D721Med (cell line): ENCODE measurements around the gene HPS5.

Experiments
- DNase-seq: peaks from one replicate; pipeline ENCODE4 v3.0.0; 2011; ENCODE audit warnings: low spot score; ENCODE audit not compliant: insufficient read length
- FAIRE-seq: peaks from 2 replicates; lab custom pipeline; 2011; peaks lifted over from hg19 to GRCh38; lab: Jason Lieb, UNC
- TF ChIP-seq, protein P1 (sequence below): IDR thresholded peaks from 2 replicates; pipeline ENCODE4 v1.5.1; 2012; ENCODE audit warnings: mild to moderate bottlenecking, control low read depth; ENCODE audit not compliant: insufficient read depth; ENCODE audit errors: missing control alignments

HPS5 gene

DNA sequence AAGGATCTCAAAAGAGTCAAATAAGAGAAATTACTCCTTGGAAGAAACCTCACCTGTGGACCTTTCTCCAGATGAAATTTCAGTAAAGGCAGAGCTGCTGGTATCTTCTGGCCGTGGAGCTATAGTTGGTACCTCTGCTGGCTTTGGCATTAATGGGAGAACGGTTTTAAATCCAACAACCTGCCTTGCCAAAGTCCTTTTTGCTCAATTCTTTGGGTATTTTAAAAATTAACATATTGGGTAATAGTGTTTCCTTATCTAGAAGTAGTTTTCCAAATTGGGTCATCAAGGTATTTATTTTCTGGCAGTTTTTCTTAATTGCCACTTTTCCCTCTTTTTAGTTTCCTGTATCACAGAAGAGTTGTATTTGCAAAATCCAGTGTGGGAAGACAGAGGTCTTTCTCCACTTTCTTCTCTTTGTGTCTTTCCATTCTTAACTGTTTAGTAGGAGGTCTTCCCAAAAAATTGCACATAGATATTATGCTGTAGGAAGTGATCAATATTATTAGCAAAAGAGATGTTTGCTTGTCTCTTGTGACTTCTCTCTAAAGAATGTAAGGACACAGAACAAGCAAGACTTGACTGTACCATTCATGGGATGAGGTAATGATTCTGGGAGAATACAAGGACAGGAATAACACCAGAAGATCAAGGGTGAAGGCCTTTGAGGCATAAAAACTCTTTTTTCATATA lies 85.1 kb downstream of the HPS5 start, which contains the start of gene SAA4:
Gene SAA4, minus strand, starts transcription at position 139 of the 693 bp plus-strand sequence. CDS start 876 bp downstream, outside the sequence.
- DNase-seq (no peak), FAIRE-seq (no peak)
- TF ChIP-seq, protein P1, sequence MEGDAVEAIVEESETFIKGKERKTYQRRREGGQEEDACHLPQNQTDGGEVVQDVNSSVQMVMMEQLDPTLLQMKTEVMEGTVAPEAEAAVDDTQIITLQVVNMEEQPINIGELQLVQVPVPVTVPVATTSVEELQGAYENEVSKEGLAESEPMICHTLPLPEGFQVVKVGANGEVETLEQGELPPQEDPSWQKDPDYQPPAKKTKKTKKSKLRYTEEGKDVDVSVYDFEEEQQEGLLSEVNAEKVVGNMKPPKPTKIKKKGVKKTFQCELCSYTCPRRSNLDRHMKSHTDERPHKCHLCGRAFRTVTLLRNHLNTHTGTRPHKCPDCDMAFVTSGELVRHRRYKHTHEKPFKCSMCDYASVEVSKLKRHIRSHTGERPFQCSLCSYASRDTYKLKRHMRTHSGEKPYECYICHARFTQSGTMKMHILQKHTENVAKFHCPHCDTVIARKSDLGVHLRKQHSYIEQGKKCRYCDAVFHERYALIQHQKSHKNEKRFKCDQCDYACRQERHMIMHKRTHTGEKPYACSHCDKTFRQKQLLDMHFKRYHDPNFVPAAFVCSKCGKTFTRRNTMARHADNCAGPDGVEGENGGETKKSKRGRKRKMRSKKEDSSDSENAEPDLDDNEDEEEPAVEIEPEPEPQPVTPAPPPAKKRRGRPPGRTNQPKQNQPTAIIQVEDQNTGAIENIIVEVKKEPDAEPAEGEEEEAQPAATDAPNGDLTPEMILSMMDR: no peak

DNA sequence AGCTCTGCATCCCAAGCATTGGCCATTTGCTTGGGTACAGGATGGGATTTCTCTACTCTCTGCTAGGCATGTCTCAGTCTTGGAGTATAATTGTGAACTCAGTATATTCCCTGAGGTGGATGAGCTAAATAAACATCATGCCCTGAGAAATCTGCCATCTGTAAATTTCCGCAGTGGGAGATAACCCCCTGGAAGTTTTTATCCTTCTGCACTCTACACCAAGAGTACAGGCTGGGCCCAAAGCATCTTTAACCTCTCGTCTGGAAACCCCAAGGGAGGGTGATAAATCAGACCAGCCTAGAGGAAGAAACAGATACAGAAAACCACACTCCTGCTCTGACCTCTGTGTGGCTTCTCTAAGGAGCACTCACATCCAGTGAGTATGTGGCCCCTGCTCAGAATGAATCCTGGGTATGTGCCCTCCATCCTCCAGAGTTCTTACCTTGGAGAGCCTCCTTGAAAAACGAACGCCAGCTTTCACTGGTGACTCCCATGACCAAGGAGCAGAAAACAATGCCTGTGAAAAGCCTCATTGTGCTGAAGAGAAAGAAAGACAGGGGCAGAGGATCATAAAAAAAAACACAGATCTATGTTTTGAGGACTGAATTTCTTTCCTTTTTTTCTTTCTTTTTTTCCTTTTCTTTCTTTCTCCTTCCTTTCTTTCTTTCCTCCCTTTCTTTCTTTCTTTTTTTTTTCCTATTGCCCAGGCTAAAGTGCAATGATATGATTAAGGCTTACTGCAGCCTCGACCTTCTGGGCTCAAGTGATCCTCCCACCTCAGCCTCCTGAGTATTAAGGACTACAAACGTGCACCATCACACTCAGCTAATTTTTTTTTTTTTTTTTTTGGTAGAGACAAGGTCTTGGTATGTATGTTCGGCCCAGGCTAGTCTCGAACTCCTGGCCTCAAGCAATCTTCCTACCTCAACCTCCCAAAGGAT lies 86.3 kb downstream of the HPS5 start:
- TF ChIP-seq, protein P1: no peak
- FAIRE-seq (no peak), DNase-seq (no peak)

DNA sequence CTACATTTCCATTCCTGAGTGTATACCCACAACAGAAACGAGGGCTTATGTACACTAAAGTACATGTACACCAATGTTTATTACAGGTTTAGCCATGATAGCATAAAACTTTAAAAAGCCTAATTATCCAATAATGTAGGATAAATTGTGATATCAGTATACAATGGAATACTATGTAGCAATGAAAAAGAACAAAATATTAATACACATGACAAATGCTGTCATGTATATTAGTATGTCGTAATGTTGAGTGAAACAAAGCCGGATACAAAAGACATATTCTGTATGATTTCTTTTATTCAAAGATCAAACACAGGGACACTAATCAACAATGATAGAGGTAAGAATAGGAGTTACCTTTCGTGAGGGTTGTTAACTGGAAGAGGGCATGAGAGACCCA lies 88.0 kb downstream of the HPS5 start:
- DNase-seq (no peak), FAIRE-seq (no peak)
- TF ChIP-seq, protein P1: no peak

DNA sequence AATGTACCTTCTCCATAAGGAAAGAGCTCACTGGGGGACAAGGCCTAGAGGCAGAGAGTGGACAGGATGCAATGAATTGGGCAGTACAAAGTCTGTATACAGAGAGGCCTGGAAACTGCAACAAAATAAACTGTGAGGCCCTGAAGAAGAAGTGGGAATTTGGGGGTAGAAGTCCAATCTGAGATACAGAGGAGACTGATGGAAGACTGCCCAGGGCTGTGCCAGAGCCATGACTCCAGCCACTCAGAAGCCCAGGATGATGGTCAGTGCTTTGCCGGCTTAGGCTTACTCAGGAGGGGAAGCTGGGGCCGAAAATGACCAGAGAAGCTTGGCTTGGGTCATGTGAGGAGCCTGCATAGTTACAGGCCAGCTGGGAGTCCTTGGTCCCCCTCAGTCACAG lies 91.1 kb downstream of the HPS5 start:
- TF ChIP-seq, protein P1: no peak
- FAIRE-seq: no peak
- no peak for DNase-seq

DNA sequence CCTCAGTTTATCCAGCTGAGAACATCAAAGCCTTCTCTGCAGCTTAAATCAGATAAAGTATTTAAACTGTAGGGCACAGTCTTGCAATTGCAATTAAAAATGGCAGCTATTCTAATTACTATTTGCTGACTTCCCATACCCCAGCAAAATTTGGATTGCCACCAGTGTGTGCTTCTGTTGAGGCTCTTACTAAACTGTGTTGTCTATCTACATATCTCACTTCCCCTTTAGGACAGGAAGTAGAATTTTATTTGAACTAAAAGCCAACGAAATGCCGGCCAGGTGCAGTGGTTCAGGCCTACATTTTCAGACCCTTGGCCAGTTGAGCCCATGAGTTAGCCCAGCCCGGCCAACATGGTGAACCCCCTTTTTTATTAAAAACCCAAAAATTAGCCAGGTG lies 92.4 kb downstream of the HPS5 start:
- FAIRE-seq: no peak
- DNase-seq: no peak

More for the DNA sequence above, 92.4 kb downstream of the HPS5 start:
- TF ChIP-seq, protein P1: no peak
